Endometrial microvascular endothelial cells (primary cell): ENCODE data around the gene AXDND1. TPM values are rescaled to one million over a fixed set of nuclear protein-coding genes. Genes with fewer than 3 reads are reported as not detected.

Source experiments
- in situ Hi-C: cut with HindIII; loops from 2 replicates; pipeline ENCODE4 v1.10.0; 2017; ENCODE audit warnings: low sequenced_read_pairs, low pct_unique_long_range_greater_than_20kb; ENCODE audit errors: inconsistent ontology term
- total RNA-seq: library from RNA; depleted of rRNA; stranded (reverse); fragments of >200 nt; gene quantifications from one replicate; pipeline ENCODE4 v1.2.3, GENCODE V29; 2015; ENCODE audit errors: inconsistent ontology term

AXDND1 gene
- total RNA-seq, 1 donor from 2014 or later, result not detected

DNA sequence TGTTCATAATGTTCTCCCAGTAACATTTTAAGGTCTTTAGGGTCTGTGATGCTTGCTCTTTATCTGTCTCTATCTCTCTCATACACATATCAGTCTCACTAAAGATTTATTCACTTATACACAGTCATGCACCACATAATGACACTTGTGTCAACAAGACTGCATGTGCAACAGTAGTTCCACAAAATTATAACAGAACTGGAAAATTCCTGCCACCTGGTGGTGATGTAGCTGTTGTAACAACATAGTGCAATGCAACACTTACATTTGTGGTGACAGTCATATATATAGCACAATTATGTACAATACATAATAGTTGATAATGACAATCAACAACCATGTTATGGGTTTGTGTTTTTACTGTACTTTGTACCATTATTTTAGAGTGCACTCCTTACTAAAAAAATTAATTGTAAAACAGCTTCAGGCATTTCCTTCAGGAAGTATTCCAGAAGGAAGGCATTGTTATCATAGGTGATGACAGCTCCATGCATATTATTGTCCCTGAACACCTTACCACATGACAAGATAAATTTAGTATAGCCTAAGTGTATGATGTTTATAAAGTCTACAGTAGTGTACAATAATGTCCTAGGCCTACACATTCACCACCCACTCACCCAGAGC lies 234.0 kb downstream of the AXDND1 start:
- in situ Hi-C loops, result no loop called here

DNA sequence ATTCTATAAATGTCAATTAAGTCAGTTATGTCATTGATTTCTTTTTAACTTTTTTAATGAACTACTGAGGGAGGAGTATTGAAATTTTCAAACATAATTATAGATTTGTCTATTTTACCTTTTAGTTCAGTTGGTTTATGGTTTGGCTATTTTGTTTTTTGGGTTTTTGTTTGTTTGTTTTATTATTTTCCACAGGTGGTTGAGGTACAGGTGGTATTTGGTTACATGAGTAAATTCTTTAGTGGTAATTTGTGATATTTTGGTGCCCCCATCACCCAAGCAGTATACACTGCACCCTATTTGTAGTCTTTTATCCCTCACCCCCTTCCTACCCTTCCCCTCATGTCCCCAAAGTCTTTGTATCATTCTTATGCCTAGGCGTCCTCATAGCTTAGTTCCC lies 235.3 kb downstream of the AXDND1 start:
- in situ Hi-C loops, result no loop called here

Other genes starting within 250 kb of the AXDND1 start
- 45.4 TPM for gene ABL2, start 136.3 kb upstream of the AXDND1 start, total RNA-seq
- gene SOAT1, start 72.2 kb upstream of the AXDND1 start, total RNA-seq, result 24.1 TPM
- not detected for gene NPHS2, start 210.0 kb downstream of the AXDND1 start, total RNA-seq
- gene TDRD5, start 225.9 kb downstream of the AXDND1 start, total RNA-seq, result not detected